Adrenal gland (tissue), 5 donors: Measurements from ENCODE around the gene ST6GALNAC3.

Experiments used
- CTCF ChIP-seq, 6 experiments: fragments of 450-650 bp in 4 of 6; fragments of 200-600 bp in 2 of 6; sonication (generic) in 1 of 6; IDR thresholded peaks; 1 replicate in 5 of 6; 2 replicates in 1 of 6; pipeline versions ENCODE4 v1.5.1 to v1.8.0; 2016 to 2021; ENCODE audit warnings: antibody characterized with exemption in 6 of 6, mild to moderate bottlenecking in 2 of 6, moderate library complexity in 1 of 6
- POLR2A ChIP-seq, 2 donors: fragments of 450-650 bp; IDR thresholded peaks; one replicate each; pipeline ENCODE4 v1.6.1; 2017; ENCODE audit warnings: antibody characterized with exemption in 2 of 2, mild to moderate bottlenecking in 2 of 2, moderate library complexity in 1 of 2
- donor health status: DM: no; HTN: no; CAD: no.

- no peak for TF ChIP-seq CTCF (IDR thresholded peaks at IDR 0.05)
- TF ChIP-seq POLR2A (IDR thresholded peaks at IDR 0.05) = no peak
These were observed 569.6 kb downstream of the ST6GALNAC3 start for GRCh38 chr1:76644139-76644538.
